ENCODE data around the gene MGMT. TPM values are rescaled to one million over a fixed set of nuclear protein-coding genes. Genes with fewer than 3 reads are reported as not detected.

MGMT gene
- total RNA-seq, 1 experiment from 2014 or later, result 11.5 TPM

- DNase-seq (ENCODE audit: extremely low read depth, low read depth), result no peak
These were observed 342.4 kb downstream of the MGMT start for GRCh38 chr10:129809431-129809830.

- no peak for DNase-seq (ENCODE audit: extremely low read depth, low read depth)
These were observed 342.8 kb downstream of the MGMT start for GRCh38 chr10:129809841-129810240.

GRCh38 chr10:129811208-129811607 is 344.2 kb downstream of the MGMT start:
- DNase-seq (ENCODE audit: extremely low read depth, low read depth), result no peak

GRCh38 chr10:129812398-129812797 is 345.4 kb downstream of the MGMT start:
- no peak for DNase-seq (ENCODE audit: extremely low read depth, low read depth)

GRCh38 chr10:129814681-129815646 is 347.9 kb downstream of the MGMT start:
- no peak for DNase-seq (ENCODE audit: extremely low read depth, low read depth)

- no peak for DNase-seq (ENCODE audit: extremely low read depth, low read depth)
These were observed 349.0 kb downstream of the MGMT start for GRCh38 chr10:129815898-129816655.

GRCh38 chr10:129816656-129817045 is 349.6 kb downstream of the MGMT start:
- DNase-seq (ENCODE audit: extremely low read depth, low read depth), result no peak

Measured in NCI-H460 (cell line).